Suppressor macrophage treated with lipopolysaccharide for 1 hour (primary cell): ENCODE results near the gene NELL1.
A peak's percentile ranks its signal among the peaks of the same experiment; 100 is the strongest.

Experiments
- DNase-seq, 3 donors: peaks; one replicate each; pipeline ENCODE4 v3.0.0-alpha.2; 2020 to 2022

The NELL1 gene

DNA sequence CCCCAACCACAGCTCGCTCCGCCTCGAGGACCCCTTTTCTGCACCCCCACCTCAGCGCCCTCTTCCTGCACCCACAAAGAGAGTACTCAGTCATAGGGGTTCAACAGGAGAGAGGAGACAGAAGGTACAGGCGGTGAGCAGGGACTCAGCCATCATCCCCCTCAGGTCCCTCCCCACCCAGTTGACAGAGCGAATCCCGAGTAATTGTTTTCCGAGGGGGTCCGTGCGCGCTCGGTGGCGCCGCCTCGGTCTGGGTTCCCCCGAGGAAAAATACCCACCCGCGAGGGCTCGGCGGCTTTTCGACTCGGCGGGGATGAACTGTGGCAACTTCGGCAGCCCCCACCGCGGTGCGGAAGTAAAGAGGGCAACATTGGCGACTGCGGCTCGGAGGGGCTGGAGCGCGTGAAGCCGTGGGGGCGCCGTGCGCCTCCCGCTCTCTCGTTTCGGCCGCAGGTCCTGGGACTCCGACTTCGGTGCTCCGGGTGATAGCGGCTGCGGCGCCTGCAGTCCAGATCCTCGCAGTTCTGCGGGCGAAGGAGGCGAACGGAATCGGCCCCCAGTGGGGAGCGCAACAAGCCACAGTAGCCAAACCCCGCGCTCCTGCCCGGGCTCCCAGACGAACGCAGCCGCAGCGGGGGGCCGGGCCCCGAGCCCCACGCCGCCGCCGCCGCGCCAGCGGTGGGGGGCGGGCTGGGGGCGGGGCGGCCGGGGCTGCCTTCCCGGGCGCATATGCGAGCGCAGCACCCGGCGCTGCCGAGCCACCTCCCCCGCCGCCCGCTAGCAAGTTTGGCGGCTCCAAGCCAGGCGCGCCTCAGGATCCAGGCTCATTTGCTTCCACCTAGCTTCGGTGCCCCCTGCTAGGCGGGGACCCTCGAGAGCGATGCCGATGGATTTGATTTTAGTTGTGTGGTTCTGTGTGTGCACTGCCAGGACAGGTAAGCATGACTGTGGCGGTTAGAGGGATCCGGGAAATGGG is at the start of gene NELL1:
Gene NELL1 (plus strand): TSS at position 743 of the 976 bp plus-strand sequence.
- DNase-seq: no peak

DNA sequence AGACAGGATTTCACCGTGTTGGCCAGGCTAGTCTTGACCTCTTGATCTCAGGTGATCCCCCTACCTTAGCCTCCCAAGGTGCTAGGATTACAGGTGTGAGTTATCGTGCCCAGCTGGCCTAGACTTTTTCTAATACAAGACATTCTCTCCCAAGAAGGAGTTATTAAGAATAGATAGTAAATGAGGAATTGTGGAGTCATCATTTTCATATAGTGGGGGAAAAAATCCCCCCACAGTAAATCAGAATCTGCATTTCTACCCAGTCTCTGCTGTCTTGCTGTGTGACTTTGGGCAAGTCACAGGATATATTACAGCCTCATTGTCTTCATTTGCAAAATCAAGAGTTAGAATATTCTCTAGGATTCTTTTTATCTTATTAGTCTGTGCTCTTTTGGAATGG is 48.4 kb upstream of the NELL1 start:
- no peak for DNase-seq

DNA sequence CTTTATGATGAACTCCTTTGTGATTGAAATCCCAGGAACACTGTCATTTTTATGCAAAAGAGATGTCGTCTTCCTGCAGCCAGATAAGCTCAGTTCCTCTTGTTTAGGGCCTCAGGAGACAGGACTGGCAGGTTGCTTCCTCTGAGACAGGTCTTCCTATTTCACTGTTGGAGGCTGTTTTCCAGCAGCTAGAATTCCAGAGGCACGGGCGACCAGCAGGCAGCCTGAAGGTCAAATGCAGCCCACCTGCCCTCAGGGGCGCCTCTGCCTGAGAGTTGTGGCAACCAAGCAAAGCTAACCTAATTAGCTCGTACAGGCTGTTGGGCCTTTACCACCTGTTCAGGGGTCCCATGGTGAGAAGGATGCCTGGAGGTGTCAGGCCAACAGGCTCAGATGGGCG is 47.7 kb upstream of the NELL1 start:
- no peak for DNase-seq

DNA sequence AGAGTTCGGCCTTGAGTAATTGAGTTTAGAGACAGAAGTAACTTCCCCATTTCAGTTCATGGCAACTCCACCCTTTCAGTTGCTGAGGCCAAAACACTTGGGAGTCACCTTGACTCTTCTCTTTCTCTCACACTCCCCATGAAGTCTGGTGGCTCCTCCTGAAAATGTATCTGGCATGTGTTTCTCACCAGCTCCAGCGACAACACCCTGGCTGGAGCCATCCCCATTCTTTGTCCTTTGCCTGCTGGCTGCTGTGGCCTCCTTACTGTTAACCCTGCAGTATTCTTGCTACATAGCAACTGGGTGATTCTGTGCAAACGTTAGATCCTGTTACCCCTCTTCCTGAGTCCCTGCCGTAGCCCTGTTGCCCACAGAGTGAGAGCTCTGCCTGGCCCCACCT is 46.1 kb upstream of the NELL1 start:
- no peak for DNase-seq

DNA sequence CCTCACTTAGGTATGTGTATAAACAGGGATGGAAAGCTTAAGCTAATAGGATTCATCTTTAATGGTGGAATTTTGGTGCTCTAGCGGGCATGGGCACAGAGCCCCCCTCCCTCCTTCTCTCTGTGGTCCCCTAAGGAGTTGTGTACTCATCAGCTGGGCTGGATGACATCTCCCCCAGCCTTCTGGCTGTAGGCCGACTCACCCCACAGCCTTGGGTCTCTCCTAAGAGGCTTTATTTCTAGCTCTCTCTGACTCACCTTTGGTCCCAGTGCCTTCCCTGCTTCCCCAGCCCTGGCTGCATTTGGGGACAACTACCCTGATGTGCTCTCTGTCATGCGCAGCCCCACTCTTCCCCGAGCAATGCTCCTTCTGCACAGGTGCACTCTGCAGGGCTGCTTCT is 43.1 kb upstream of the NELL1 start:
- no peak for DNase-seq

DNA sequence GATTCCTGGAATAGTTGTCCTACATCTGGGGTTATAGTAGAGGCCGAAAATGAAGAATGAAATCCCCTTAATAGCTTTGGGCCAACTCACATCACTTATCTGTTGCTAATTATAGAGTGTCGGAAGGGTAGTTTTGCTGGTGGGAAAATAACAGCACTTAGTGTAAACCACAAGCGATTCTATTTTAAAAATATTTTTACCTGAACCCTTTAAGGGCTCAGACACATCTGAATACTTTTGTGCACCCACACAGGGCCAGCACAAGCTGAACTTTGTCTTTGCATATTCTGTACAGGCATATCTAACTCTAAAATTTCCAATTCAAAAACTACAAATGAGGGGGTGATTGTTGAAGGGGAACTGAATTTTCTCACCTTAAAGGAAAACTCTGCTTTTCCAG is 42.4 kb upstream of the NELL1 start:
- DNase-seq: no peak

DNA sequence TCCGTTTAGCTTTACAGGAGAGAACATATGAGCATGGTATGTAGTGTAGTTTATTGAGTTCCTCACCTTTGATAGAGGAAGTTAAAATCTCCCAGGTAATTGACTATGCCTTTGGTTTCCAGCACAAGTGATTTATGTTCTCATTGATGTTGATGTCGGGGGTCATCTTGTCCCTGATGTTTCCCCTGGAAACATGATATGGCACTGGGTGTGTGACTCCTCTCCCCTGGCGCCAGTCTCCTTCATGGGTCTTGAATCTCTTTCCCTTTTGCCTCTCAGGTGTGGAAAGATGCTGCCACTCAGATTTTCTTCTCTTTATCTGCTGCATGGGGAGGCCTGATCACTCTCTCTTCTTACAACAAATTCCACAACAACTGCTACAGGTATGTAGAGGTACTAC is 41.7 kb upstream of the NELL1 start:
- no peak for DNase-seq

DNA sequence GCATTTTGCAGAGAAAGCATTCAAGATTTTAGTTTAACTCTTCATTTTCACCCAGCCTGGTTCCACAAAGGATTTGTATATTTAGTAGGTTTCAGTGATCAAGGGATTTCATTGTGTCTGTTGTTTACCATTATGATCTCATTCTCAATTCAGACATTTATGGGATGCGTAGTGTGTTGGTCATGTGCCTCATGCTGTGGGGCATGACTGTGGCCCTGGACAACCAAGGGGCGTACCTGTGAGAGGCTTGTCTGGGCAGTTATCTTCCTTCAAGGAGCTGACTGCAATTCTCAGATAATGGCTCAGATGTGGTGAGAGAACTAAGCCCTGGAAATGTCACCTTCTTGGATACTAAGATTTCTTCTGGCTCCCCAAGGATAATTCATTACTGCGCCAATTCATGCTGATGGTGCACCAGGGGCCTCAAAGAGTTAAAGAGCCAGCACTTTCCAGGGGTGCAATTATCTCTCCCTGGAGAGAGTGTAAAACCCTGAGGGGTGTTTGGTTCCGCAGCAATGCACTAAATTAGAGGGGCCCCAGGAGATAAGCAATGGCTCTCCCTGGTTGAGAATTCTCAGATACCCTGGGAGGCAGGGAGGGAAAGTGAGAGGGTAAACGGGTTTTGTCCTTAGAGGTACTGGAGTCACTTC is 37.7 kb upstream of the NELL1 start:
- no peak for DNase-seq

DNA sequence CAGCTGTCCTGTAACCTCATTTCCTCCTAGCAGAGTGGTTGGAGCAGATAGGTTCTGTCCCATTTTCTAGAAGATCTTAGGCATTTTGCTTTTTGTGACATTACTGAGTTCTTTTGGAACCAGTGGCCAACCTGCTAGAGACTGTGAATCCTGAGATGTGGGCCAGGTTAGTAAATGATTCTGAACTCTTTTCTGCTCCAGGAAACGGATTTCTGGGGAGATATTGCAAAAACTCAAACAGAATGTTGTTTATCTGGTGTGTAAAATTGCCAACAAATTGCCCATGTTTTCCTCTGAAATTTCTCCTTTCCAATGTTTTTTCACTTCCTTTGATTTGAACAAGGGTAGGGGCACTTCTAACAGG is 37.2 kb upstream of the NELL1 start:
- DNase-seq: no peak

DNA sequence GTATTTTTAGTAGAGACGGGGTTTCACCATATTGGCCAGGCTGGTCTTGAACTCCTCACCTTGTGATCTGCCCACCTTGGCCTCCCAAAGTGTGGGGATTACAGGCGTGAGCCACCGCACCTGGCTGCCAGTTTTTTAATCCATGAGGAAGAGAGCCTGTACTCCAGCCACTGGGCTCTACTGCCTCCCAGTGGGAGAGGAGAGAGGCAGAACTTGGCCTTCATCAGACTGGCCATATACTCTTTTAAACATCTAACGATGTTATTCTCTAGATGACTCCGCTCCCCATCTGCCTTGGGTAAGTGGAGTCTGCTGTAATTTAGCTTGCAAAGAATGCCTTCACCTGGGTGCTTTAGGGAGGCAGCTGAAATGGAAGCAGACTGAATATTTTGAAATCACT is 35.3 kb upstream of the NELL1 start:
- no peak for DNase-seq

DNA sequence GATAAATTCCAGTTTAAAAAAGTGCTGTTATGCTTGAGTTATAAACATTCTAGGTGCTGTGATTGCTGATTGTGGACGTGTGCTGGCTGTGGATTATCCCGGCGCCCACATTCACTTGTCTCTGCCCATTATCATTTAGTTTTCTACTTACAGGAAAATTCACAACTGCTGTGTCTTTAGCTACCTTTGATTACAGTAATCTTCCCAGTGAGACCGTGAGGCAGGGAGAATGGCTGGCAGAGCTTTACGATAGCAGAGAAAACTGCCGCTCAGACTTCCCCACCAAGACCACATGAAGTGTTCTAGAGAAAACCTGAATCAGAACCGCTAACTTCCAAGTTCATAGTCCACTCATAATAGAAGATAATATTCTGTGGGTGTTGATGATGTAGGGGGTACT is 34.6 kb upstream of the NELL1 start:
- DNase-seq: no peak

DNA sequence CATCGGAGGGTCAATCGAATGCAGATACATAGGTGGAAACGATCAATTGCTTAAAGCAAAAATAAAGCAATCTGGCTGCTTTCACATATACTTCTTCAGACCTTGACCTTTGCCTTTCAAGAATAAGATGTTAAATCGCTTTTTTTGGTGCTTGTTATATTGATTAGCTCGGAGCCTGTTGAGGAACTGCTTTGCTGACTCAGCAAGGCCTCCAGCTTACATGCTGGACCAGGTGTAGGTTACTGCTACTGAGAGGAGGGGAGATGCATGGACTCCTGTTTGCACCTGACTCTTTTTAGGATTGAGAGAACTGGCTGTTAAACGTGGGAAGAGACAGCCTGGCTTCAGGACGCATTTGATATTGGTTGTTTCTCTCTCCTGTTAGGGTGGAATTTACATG is 31.3 kb upstream of the NELL1 start:
- no peak for DNase-seq

DNA sequence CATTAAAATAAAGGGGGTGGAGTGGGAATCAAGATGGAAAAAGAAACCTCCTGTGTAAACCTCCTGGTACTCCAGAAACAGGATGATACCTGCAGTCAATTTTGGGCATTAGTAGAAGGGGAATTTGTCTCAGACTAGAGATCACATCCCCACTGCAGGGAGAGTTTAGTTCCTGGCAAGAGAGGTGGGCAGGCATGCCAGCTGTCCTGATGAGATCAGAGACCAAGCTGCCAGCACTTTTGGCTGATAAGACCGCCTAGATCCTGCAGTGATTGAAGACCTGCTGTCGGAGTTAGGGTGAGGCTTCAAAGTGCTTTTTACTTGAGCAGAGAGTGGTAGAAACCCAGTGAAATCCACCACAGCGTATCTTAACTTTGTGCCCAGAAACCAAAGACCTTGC is 29.7 kb upstream of the NELL1 start:
- DNase-seq: no peak

DNA sequence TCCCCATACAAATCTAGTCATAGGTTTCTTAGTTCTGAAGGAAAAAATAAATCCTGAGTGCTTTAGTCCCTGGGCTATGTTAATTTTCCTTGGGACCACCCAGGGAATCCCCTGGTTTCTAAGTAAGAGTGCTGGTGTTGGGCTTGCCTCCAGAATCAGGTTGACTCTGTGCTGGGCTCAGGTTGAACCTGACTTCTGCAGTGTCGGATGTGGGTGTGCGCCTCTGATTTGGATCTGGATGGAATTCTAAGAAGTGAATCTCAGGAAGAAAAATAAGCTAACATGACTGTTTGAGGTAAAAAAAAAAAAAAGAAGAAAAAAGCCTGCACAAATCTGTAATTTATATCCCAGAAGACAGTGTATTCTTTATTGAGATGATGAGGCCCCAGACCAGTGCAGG is 29.0 kb upstream of the NELL1 start:
- DNase-seq: no peak

DNA sequence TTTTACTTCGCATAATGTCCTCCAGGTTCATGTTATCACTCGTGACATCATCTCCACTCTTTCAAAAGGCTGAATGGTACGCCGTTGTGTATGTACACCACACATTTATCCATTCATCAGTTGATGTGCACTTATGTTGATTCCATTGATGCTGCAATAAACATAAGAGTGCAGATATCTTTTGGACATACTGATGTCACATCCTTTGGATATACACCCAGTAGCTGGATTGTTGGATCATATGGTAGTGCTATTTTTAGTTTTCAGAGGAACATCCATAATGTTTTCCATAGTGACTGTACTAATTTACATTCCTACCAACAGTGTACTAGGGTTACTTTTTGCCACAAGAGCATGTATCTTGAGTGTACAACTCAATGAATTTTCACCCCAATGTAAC is 25.0 kb upstream of the NELL1 start:
- no peak for DNase-seq

DNA sequence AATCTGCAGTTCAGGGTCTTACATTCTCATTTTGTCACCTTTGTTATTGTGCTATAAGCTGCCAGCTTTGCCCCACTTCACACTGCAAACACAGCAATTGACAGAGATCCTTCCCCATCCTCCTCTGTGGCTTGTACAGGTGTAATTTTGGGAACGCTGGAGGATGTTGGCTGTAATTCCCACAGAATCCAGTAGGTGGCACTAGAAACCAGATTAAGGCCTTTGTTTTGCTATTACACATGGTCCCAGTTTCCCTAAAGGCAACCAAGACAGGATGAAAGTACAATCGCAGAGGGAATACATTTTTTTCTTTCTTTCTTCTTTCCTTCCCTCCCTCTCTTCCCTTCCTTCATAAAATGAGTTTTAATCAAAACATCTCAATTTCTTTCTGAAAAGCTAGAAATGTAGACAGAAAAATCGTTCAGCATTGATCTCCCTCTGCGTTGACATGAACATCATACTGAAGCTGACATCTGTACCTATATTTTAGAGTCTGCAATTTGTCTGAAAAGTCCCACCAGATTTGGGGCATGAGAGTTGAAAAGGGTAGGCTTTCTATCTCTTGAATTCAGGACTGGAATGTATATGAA is 21.3 kb upstream of the NELL1 start:
- peak; percentile 47 to 66 (median 56) for DNase-seq

DNA sequence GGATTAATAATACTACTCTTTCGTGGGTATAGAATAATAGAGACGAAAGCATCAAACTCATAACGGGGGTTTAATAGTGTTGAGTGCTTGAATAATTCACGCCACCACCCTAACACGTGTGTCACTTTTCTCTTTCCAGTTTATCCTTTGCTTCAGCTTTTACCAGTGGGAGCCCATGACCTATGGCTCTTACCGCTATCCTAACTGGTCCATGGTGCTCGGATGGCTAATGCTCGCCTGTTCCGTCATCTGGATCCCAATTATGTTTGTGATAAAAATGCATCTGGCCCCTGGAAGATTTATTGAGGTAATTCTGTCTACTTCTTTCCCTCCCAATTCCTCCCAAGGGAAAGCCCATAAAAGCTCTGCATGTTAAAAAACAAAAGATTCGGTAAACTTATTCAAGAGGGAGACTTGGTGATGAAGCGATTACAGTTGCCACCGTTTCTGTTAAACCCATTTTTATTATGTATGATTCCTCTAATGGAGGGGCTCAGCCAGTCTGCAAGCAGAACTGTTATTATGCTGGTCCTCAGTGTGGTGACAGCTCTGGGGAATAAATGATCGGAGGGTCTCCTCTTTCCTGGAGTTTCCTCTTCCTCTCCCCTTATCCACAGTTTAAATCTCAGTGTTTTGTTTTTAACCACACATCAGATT is 17.1 kb upstream of the NELL1 start:
- DNase-seq: no peak

DNA sequence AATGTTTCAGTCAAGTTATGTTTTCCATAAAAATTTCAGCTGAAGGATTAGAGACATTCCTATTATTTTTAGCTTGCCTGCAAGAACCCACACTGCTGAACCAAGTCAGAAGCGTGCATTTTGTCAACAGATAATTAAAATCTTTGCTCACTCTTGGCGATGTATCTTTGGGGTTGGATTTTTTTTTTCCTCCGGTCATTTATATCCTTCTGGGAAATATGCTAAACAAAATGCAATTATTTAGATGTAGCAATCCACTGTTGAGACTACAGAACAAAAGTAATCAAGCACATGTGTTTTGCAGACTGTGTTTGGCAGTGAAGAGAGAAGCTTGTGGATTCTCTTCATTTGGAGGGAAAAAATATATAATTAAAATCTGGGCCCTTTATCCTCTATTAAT is 15.3 kb upstream of the NELL1 start:
- no peak for DNase-seq

DNA sequence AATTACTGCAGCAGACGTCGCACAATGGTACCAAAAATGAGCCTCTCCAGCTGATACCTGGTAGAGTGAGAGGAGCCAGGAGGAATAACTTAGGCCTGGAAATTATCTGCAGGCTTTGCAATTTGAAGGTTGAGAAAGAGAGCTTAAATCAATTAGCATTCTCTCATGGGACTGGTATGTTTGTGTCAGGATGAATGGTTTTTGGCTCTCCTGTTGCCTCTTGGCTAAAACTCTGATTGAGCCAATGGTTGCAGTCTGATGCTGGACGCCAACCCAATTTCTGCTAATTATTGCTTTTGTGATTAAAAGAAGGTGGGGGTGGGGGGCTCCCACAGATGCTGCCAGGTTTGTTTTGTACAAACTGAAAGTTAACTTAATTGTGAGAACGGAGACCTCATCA is 12.5 kb upstream of the NELL1 start:
- DNase-seq: no peak

DNA sequence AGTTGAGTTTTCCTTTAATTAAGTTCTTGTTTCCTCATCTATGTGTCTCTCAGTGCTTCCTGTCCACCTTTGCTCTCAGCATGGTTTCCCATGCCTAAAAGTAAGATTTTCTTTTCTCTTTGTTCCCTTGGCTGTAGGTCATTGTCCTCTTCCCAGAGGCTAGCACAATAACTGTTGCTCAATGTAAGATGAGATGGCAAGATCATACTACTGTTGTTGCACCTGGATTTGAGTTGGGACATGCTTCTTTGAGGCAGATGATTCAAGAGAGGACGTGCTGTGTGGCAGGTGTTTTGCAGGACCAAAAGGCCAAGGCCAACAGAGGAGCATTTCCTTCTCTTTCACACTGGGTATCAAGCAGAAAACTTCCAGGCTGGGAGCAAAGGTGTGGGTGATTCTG is 11.3 kb upstream of the NELL1 start:
- DNase-seq: no peak

DNA sequence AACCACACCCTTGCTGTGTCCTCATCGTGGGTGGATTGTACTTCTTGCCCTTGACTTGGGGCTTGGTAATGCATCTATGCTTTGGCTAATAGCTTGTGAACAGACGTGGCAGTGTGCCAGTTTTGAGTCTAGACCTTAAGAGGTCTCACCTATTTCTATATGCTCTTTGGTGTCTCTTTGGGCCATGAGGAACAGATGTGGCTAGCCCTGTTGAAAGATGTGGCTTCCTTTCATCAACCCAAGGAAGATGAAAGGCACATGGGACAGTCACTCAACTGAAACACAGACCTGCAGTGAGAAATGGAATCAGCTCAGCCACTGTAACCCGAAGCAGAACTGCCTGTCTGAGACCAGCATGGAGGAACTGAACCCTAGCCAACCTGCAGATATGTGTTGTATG is 7.9 kb upstream of the NELL1 start:
- DNase-seq: no peak

DNA sequence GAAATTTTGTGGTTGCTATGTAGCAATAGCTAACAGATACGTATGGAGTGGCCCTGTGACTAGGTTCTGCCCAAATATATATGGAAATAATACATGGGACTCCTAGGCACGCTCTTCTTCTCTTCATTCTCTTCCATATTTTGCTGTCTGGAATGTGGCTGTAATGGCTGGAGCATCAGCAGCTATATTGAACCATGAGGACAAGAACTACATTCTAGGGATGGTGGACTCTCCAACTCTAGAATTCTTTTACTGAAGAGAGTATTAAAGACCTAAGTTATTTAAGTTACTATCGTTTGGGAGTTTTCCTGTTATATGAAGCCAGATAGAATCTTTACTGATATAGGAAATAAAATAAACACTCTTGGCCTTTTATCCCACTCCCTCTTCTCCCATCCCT is 7.5 kb upstream of the NELL1 start:
- no peak for DNase-seq

DNA sequence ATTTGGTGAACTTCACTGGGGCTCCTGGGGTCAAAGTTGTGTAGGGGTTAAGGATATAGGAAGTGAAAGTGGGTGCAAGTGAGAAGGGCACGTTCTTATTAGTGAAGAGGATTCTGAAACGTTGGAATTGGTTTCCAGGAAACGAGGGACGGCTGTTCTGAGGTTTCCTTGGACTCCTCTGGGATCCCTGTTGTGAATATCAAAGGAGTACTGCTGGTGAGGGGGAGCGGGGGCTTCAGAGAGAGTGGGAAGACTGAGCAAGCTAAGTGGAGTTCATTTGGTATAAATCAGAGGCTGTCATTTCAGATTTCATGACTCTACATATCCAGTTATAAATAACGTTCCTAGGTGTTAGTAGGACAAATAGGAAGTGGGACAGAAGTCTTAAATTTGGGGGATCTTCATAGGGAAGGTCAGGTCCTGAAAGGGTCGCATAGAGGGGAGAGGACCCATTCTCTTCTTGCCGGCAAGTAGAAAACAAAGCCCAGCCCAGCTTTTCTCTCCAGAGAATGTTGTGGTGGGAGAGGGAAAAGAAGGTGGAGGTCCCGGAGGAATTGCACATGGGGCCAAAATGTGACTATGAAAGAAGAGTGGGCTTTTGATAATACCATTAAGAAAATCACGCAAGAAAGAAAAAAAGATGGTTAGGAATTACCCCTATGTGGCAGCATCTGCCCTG is 1.1 kb upstream of the NELL1 start:
- DNase-seq: no peak
